A549 treated with RU486 at 1 μM for 4 hours (cell line): ENCODE measurements around the gene KIF5B. TPM values are rescaled to one million over a fixed set of nuclear protein-coding genes. Genes with fewer than 3 reads are reported as not detected.

Source experiments
- total RNA-seq: library from RNA; stranded (reverse); fragments of 200-300 nt; extraction: Qiagen RNA extraction; gene quantifications from 5 replicates; pipeline ENCODE4 v1.2.3, GENCODE V29; 2022; ENCODE audit warnings: low read depth

Gene KIF5B
- total RNA-seq = 39.3 to 83.1 TPM (median 74.3 TPM) in 5 replicates

GRCh38 chr10:32056136-32057035 lies at the start of gene KIF5B:
Gene KIF5B (minus strand): TSS chr10:32056425. CDS start chr10:32055973, 452 bp downstream.

Other genes with a start within 250 kb of the KIF5B start
- gene ARHGAP12, start 127.6 kb downstream of the KIF5B start, total RNA-seq = 16.3 to 27.4 TPM (median 21.3 TPM) in 5 replicates